Trophoblast cell (in vitro differentiated cells and primary cell): ENCODE data around the gene ACTC1.

ENCODE experiments used
- DNase-seq, 2 donors: peaks; one replicate each; pipeline ENCODE4 v3.0.0-alpha.2; 2016
- H2AFZ ChIP-seq: 2 replicates; pipeline ENCODE4 v1.6.1; 2013; ENCODE audit warnings: low read length, moderate library complexity, mild to moderate bottlenecking; ENCODE audit not compliant: insufficient read depth, poor library complexity
- H2AK5ac ChIP-seq: 2 replicates; pipeline ENCODE4 v1.6.1; 2013; ENCODE audit warnings: mild to moderate bottlenecking, low read length
- H2BK120ac ChIP-seq: 2 replicates; pipeline ENCODE4 v1.6.1; 2013; ENCODE audit warnings: low read length, mild to moderate bottlenecking, moderate library complexity; ENCODE audit not compliant: insufficient read depth, poor library complexity
- H2BK12ac ChIP-seq: 2 replicates; pipeline ENCODE4 v1.6.1; 2013; ENCODE audit warnings: mild to moderate bottlenecking, low read length, moderate library complexity
- H2BK5ac ChIP-seq: 2 replicates; pipeline ENCODE4 v1.6.1; 2013; ENCODE audit warnings: low read length, low read depth, moderate library complexity, mild to moderate bottlenecking; ENCODE audit not compliant: poor library complexity
- H3K14ac ChIP-seq: 2 replicates; pipeline ENCODE4 v1.6.1; 2013; ENCODE audit warnings: mild to moderate bottlenecking, low read length
- H3K18ac ChIP-seq: 2 replicates; pipeline ENCODE4 v1.6.1; 2013; ENCODE audit warnings: mild to moderate bottlenecking, low read length
- H3K23ac ChIP-seq: 2 replicates; pipeline ENCODE4 v1.6.1; 2013; ENCODE audit warnings: low read length
- H3K27ac ChIP-seq: 2 replicates; pipeline ENCODE4 v1.5.1; 2013; ENCODE audit warnings: low read depth, mild to moderate bottlenecking, inconsistent platforms, low read length, moderate library complexity
- H3K27me3 ChIP-seq: 2 replicates; pipeline ENCODE4 v1.6.1; 2013; ENCODE audit warnings: inconsistent platforms, mild to moderate bottlenecking, low read length, moderate library complexity; ENCODE audit not compliant: insufficient read depth
- H3K36me3 ChIP-seq, 2 experiments: 1 replicate in 1 of 2; 2 replicates in 1 of 2; pipeline ENCODE4 v1.6.1; 2013; ENCODE audit warnings: low read length in 2 of 2, mild to moderate bottlenecking in 2 of 2, moderate library complexity in 1 of 2; ENCODE audit not compliant: insufficient read depth in 2 of 2, control insufficient read depth in 1 of 2
- H3K4ac ChIP-seq: 2 replicates; pipeline ENCODE4 v1.6.1; 2013; ENCODE audit warnings: low read depth, mild to moderate bottlenecking, low read length, moderate library complexity
- H3K4me1 ChIP-seq, 2 experiments: 1 replicate in 1 of 2; 2 replicates in 1 of 2; pipeline ENCODE4 v1.6.1; 2013; ENCODE audit warnings: low read length in 2 of 2, mild to moderate bottlenecking in 2 of 2, moderate library complexity in 1 of 2; ENCODE audit not compliant: insufficient read depth in 2 of 2, control insufficient read depth in 1 of 2
- H3K4me2 ChIP-seq: 2 replicates; pipeline ENCODE4 v1.6.1; 2013; ENCODE audit warnings: inconsistent platforms, mild to moderate bottlenecking, low read length, moderate library complexity
- H3K4me3 ChIP-seq: 2 replicates; pipeline ENCODE4 v1.5.1; 2013; ENCODE audit warnings: mild to moderate bottlenecking, low read depth, low read length, inconsistent platforms
- H3K79me1 ChIP-seq: one replicate; pipeline ENCODE4 v1.6.1; 2013; ENCODE audit warnings: low read length
- H3K79me2 ChIP-seq: 2 replicates; pipeline ENCODE4 v1.6.1; 2013; ENCODE audit warnings: low read length, mild to moderate bottlenecking; ENCODE audit not compliant: control insufficient read depth, insufficient read depth, poor library complexity
- H3K9ac ChIP-seq: 2 replicates; pipeline ENCODE4 v1.6.1; 2013; ENCODE audit warnings: mild to moderate bottlenecking, low read length
- H3K9me3 ChIP-seq: 2 replicates; pipeline ENCODE4 v1.6.1; 2013; ENCODE audit warnings: low read depth, mild to moderate bottlenecking, control low read depth, inconsistent platforms, low read length; ENCODE audit not compliant: insufficient read depth
- H4K12ac ChIP-seq: 2 replicates; pipeline ENCODE4 v1.6.1; 2013; ENCODE audit warnings: low read depth, mild to moderate bottlenecking, low read length, moderate library complexity
- H4K8ac ChIP-seq: 2 replicates; pipeline ENCODE4 v1.6.1; 2013; ENCODE audit warnings: low read depth, mild to moderate bottlenecking, low read length, moderate library complexity
- H4K91ac ChIP-seq: one replicate; pipeline ENCODE4 v1.6.1; 2013; ENCODE audit warnings: low read depth, mild to moderate bottlenecking, low read length, moderate library complexity
- WGBS: extraction: QIAGEN DNeasy Blood & Tissue Kit; methylation state at CpG from one replicate; pipeline ENCODE4 v1.1.7; 2013; ENCODE audit warnings: missing lambda C conversion rate; ENCODE audit not compliant: insufficient read length, insufficient coverage; ENCODE audit errors: extremely low coverage; 5-methylcytosine and 5-hydroxymethylcytosine counted together

Gene ACTC1

GRCh38 chr15:34804776-34805175 lies 9.4 kb upstream of the ACTC1 start:
- Histone ChIP-seq H3K79me2 (peaks cover 8% of the 10 kb centered on the region), H3K9ac (no peak overlapping the region), H2BK5ac (peak overlapping the region; percentile 16), H2AK5ac (no peak overlapping the region), H3K4ac (no peak overlapping the region), H2BK12ac (peak overlapping the region; percentile 98), H3K79me1 (peaks cover 51% of the 10 kb centered on the region), H3K27ac (peak overlapping the region; percentile 9), H3K27me3 (no peaks in the 10 kb centered on the region), H3K4me1 (peaks cover 13 to 26% of the 10 kb centered on the region in 2 experiments), H3K14ac (no peak overlapping the region), H4K12ac (no peak overlapping the region), H4K91ac (peak overlapping the region; percentile 61), H3K9me3 (peaks cover 3% of the 10 kb centered on the region), H2BK120ac (peak overlapping the region; percentile 58), H3K4me2 (no peak overlapping the region), H3K18ac (no peak overlapping the region), H3K36me3 (peaks cover 5 to 7% of the 10 kb centered on the region in 2 experiments), H3K23ac (no peak overlapping the region), H3K4me3 (no peak overlapping the region), H2AFZ (no peak overlapping the region), H4K8ac (no peak overlapping the region)
- no CpG with 5 or more reads among the region's 3 CpGs for WGBS
- peak; percentile 90 to 98 for DNase-seq

- Histone ChIP-seq H2BK5ac (no peak overlapping the region), H3K9ac (no peak overlapping the region), H3K27me3 (no peaks in the 10 kb centered on the region), H3K79me1 (peaks cover 55% of the 10 kb centered on the region), H3K27ac (no peak overlapping the region), H3K23ac (no peak overlapping the region), H3K14ac (no peak overlapping the region), H4K12ac (no peak overlapping the region), H4K8ac (no peak overlapping the region), H3K36me3 (peaks cover 5 to 7% of the 10 kb centered on the region in 2 experiments), H2AFZ (no peak overlapping the region), H2BK120ac (no peak overlapping the region), H4K91ac (no peak overlapping the region), H3K4me2 (no peak overlapping the region), H3K18ac (no peak overlapping the region), H3K9me3 (peaks cover 3% of the 10 kb centered on the region), H3K4me3 (no peak overlapping the region), H3K79me2 (peaks cover 10% of the 10 kb centered on the region), H2AK5ac (no peak overlapping the region), H3K4me1 (peaks cover 19 to 31% of the 10 kb centered on the region in 2 experiments), H2BK12ac (no peak overlapping the region), H3K4ac (no peak overlapping the region)
- peak; percentile 17 to 85 for DNase-seq
- no CpG with 5 or more reads among the region's 2 CpGs for WGBS
These were observed 8.8 kb upstream of the ACTC1 start for GRCh38 chr15:34804113-34804512.

- H2BK5ac ChIP-seq: peak overlapping the region; percentile 86
- no peak overlapping the region for H3K9ac ChIP-seq
- peak overlapping the region; percentile 88 for H2BK120ac ChIP-seq
- H3K27me3 ChIP-seq: no peaks in the 10 kb centered on the region
- H3K36me3 ChIP-seq: peaks cover 5 to 7% of the 10 kb centered on the region in 2 experiments
- peaks cover 10% of the 10 kb centered on the region for H3K79me2 ChIP-seq
- H3K4me1 ChIP-seq: peaks cover 20 to 36% of the 10 kb centered on the region in 2 experiments
- H3K4me2 ChIP-seq: no peak overlapping the region
- no peak overlapping the region for H3K4me3 ChIP-seq
- peak overlapping the region; percentile 100 for H2BK12ac ChIP-seq
- peak overlapping the region; percentile 98 for H2AK5ac ChIP-seq
- H4K91ac ChIP-seq: peak overlapping the region; percentile 76
- H4K8ac ChIP-seq: peak overlapping the region; percentile 60
- no peak overlapping the region for H3K23ac ChIP-seq
- peak in 1 of 2 donors; percentile 80 for DNase-seq
- no peak overlapping the region for H4K12ac ChIP-seq
- H3K4ac ChIP-seq: peak overlapping the region; percentile 67
- no peak overlapping the region for H2AFZ ChIP-seq
- H3K9me3 ChIP-seq: peaks cover 3% of the 10 kb centered on the region
- H3K79me1 ChIP-seq: peaks cover 54% of the 10 kb centered on the region
- H3K14ac ChIP-seq: peak overlapping the region; percentile 84
- no CpG with 5 or more reads among the region's 7 CpGs for WGBS
- peak overlapping the region; percentile 68 for H3K18ac ChIP-seq
- H3K27ac ChIP-seq: peak overlapping the region; percentile 50
These were observed 7.7 kb upstream of the ACTC1 start for GRCh38 chr15:34802803-34803750.

- DNase-seq: no peak
- H4K12ac ChIP-seq: no peak overlapping the region
- H3K79me1 ChIP-seq: peaks cover 54% of the 10 kb centered on the region
- peaks cover 3% of the 10 kb centered on the region for H3K9me3 ChIP-seq
- no peak overlapping the region for H3K14ac ChIP-seq
- H4K8ac ChIP-seq: no peak overlapping the region
- H3K18ac ChIP-seq: no peak overlapping the region
- H3K27me3 ChIP-seq: no peaks in the 10 kb centered on the region
- H3K27ac ChIP-seq: no peak overlapping the region
- WGBS: no CpG with 5 or more reads among the region's 1 CpG
- H2AK5ac ChIP-seq: no peak overlapping the region
- H2BK12ac ChIP-seq: no peak overlapping the region
- peaks cover 20 to 37% of the 10 kb centered on the region in 2 experiments for H3K4me1 ChIP-seq
- H2BK5ac ChIP-seq: no peak overlapping the region
- no peak overlapping the region for H3K23ac ChIP-seq
- H3K36me3 ChIP-seq: peaks cover 3 to 5% of the 10 kb centered on the region in 2 experiments
- H3K4me2 ChIP-seq: no peak overlapping the region
- no peak overlapping the region for H2AFZ ChIP-seq
- H3K4me3 ChIP-seq: no peak overlapping the region
- no peak overlapping the region for H3K4ac ChIP-seq
- peaks cover 10% of the 10 kb centered on the region for H3K79me2 ChIP-seq
- no peak overlapping the region for H3K9ac ChIP-seq
- no peak overlapping the region for H2BK120ac ChIP-seq
- H4K91ac ChIP-seq: no peak overlapping the region
These were observed 7.0 kb upstream of the ACTC1 start for GRCh38 chr15:34802371-34802770.
